Activated CD8-positive, alpha-beta T cell treated with anti-CD3 and anti-CD28 coated beads for 36 hours (primary cell): ENCODE results near the gene REG1A. TPM values are rescaled to one million over a fixed set of nuclear protein-coding genes. Genes with fewer than 3 reads are reported as not detected.

Experiments
- ATAC-seq: fragments of 200-7000 bp; cut with Tn5 transposase; one replicate; pipeline ENCODE4 v1.10.0; 2021; ENCODE audit warnings: mild to moderate bottlenecking, moderate library complexity
- CTCF ChIA-PET: fragments of 350-600 bp; sonication (Branson Sonifier 250); formaldehyde crosslinking; loops from one replicate; lab custom pipeline; 2021; ENCODE audit warnings: antibody characterized with exemption; lab: Charles Lee
- POLR2A ChIA-PET: fragments of 350-600 bp; sonication (Branson Sonifier 250); formaldehyde crosslinking; loops from one replicate; lab custom pipeline; 2021; ENCODE audit warnings: antibody characterized with exemption; lab: Charles Lee
- DNase-seq: peaks from one replicate; pipeline ENCODE4 v3.0.0-alpha.2; 2020
- H3K27ac Mint-ChIP-seq: one replicate; pipeline ENCODE4 v1.8.0; 2021; ENCODE audit warnings: mild to moderate bottlenecking, mixed read lengths
- H3K27me3 Mint-ChIP-seq: one replicate; pipeline ENCODE4 v1.8.0; 2021; ENCODE audit warnings: mixed read lengths
- H3K36me3 Mint-ChIP-seq: one replicate; pipeline ENCODE4 v1.8.0; 2021; ENCODE audit warnings: low read depth, mixed read lengths
- H3K4me1 Mint-ChIP-seq: one replicate; pipeline ENCODE4 v1.8.0; 2021; ENCODE audit warnings: low read depth, mixed read lengths
- H3K4me3 Mint-ChIP-seq: one replicate; pipeline ENCODE4 v1.8.0; 2021; ENCODE audit warnings: mild to moderate bottlenecking, moderate library complexity, mixed read lengths
- H3K9me3 Mint-ChIP-seq: one replicate; pipeline ENCODE4 v1.8.0; 2021; ENCODE audit warnings: mixed read lengths
- CTCF ChIP-seq: fragments of 200-600 bp; IDR thresholded peaks from one replicate; pipeline ENCODE4 v1.8.0; 2022; ENCODE audit warnings: antibody characterized with exemption, mild to moderate bottlenecking
- intact Hi-C: fragments of 100-400 bp; cut with micrococcal nuclease; formaldehyde crosslinking; loops from one replicate; pipeline ENCODE4 v1.10.0; 2022
- total RNA-seq, 2 experiments: library from RNA; stranded (reverse); gene quantifications; one replicate each; pipeline ENCODE4 v1.2.3, GENCODE V29; 2021

Gene REG1A
- total RNA-seq, 2 experiments from 2014 or later, result not detected

- TF ChIP-seq CTCF, result no peak
- DNase-seq (no peak), ATAC-seq (no peak)
- intact Hi-C loops, result no loop called here
- Mint-ChIP-seq H3K27ac (no peak overlapping the region), H3K4me1 (no peaks in the 10 kb centered on the region), H3K4me3 (no peak overlapping the region), H3K9me3 (no peaks in the 10 kb centered on the region), H3K27me3 (no peaks in the 10 kb centered on the region), H3K36me3 (no peaks in the 10 kb centered on the region)
- CTCF ChIA-PET, result no interaction called here
- POLR2A ChIA-PET, result no interaction called here
Measured at GRCh38 chr2:79131687-79132086, 11.4 kb downstream of the REG1A start.

GRCh38 chr2:79138385-79138784, 18.1 kb downstream of the REG1A start:
- H3K36me3 Mint-ChIP-seq, result no peaks in the 10 kb centered on the region
- H3K27me3 Mint-ChIP-seq, result no peaks in the 10 kb centered on the region
- intact Hi-C loops, result no loop called here
- peaks cover 2% of the 10 kb centered on the region for H3K9me3 Mint-ChIP-seq
- H3K4me1 Mint-ChIP-seq, result no peaks in the 10 kb centered on the region
- H3K27ac Mint-ChIP-seq, result no peak overlapping the region
- ChIA-PET POLR2A (no interaction called here), CTCF (no interaction called here)
- ATAC-seq, result no peak
- no peak for TF ChIP-seq CTCF
- no peak overlapping the region for H3K4me3 Mint-ChIP-seq
- no peak for DNase-seq

- ATAC-seq (no peak), DNase-seq (no peak)
- intact Hi-C loops, result no loop called here
- no peak for TF ChIP-seq CTCF
- H3K27ac Mint-ChIP-seq, result no peak overlapping the region
- no peak overlapping the region for H3K4me3 Mint-ChIP-seq
- ChIA-PET POLR2A (no interaction called here), CTCF (no interaction called here)
- H3K36me3 Mint-ChIP-seq, result no peaks in the 10 kb centered on the region
- no peaks in the 10 kb centered on the region for H3K4me1 Mint-ChIP-seq
- no peaks in the 10 kb centered on the region for H3K27me3 Mint-ChIP-seq
- H3K9me3 Mint-ChIP-seq, result peaks cover 2% of the 10 kb centered on the region
Measured at GRCh38 chr2:79139423-79139822, 19.1 kb downstream of the REG1A start.

GRCh38 chr2:79155826-79156476, 35.7 kb downstream of the REG1A start:
- H3K4me1 Mint-ChIP-seq, result no peaks in the 10 kb centered on the region
- H3K9me3 Mint-ChIP-seq, result no peaks in the 10 kb centered on the region
- ChIA-PET POLR2A (no interaction called here), CTCF (no interaction called here)
- H3K27me3 Mint-ChIP-seq, result no peaks in the 10 kb centered on the region
- no peaks in the 10 kb centered on the region for H3K36me3 Mint-ChIP-seq
- intact Hi-C loops, result no loop called here
- ATAC-seq (no peak), DNase-seq (no peak)
- no peak overlapping the region for H3K27ac Mint-ChIP-seq
- no peak overlapping the region for H3K4me3 Mint-ChIP-seq
- TF ChIP-seq CTCF, result no peak

- no peak for TF ChIP-seq CTCF
- no peak overlapping the region for H3K27ac Mint-ChIP-seq
- intact Hi-C loops, result no loop called here
- no peaks in the 10 kb centered on the region for H3K27me3 Mint-ChIP-seq
- ChIA-PET CTCF (no interaction called here), POLR2A (no interaction called here)
- no peaks in the 10 kb centered on the region for H3K36me3 Mint-ChIP-seq
- no peaks in the 10 kb centered on the region for H3K4me1 Mint-ChIP-seq
- DNase-seq (no peak), ATAC-seq (no peak)
- no peak overlapping the region for H3K4me3 Mint-ChIP-seq
- H3K9me3 Mint-ChIP-seq, result no peaks in the 10 kb centered on the region
Measured at GRCh38 chr2:79159030-79159429, 38.7 kb downstream of the REG1A start.
